ENCODE measurements around the gene SAE1.

Gene SAE1

DNA sequence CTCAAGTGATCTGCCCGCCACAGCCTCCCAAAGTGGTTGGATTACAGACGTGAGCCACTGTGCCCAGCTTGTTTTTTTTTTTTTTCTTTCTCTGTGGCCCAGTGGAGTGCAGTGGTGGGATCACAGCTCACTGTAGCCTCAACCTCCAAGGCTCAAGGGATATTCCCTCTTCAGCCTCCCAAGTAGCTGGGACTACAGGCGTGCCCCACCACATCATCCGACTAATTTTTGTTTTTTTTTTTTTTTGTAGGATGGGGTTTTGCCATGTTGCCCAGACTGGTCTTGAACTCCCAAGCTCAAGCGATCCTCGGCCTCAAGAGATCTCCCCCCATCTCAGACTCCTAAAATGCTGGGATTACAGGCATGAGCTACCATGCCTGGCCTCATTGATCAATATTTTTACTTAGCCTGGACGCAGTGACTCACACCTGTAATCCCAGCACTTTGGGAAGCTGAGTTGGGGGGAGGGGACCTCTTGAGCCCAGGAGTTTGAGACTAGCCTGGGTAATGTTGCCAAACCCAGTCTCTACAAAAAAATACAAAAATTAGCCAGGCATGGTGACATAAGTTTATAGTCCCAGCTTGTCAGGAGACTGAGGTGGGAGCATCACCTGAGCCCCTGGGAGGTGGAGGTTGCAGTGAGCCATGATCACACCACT lies 1.7 kb downstream of the SAE1 start:
- DNase-seq, result no peak
- H3K27ac ChIP-seq (ENCODE audit: low read length), result peak overlapping the region; percentile 95
- peaks cover 55% of the 10 kb centered on the region for H4K20me1 ChIP-seq (ENCODE audit: insufficient read depth, low read length)
- H3K9me3 ChIP-seq (ENCODE audit: insufficient read depth, low read length, severe bottlenecking), result no peaks in the 10 kb centered on the region
- H3K4me3 ChIP-seq (ENCODE audit: low read depth in 1 of 2, low read length in 2 of 2), result peak overlapping the region; percentile 82 to 100; a peak in 3 of 4 replicates
- peaks cover 44% of the 10 kb centered on the region for H3K4me1 ChIP-seq (ENCODE audit: insufficient read depth, low read length)
- peaks cover 70% of the 10 kb centered on the region for H3K79me2 ChIP-seq (ENCODE audit: insufficient read depth, low read length)
- H3K9ac ChIP-seq (ENCODE audit: low read depth, low read length), result peak overlapping the region; percentile 92
- peak overlapping the region; percentile 91 for H3K4me2 ChIP-seq (ENCODE audit: insufficient read depth, low read length)
- H2AFZ ChIP-seq (ENCODE audit: low read depth, low read length), result no peak overlapping the region
- TF ChIP-seq, protein P1, sequence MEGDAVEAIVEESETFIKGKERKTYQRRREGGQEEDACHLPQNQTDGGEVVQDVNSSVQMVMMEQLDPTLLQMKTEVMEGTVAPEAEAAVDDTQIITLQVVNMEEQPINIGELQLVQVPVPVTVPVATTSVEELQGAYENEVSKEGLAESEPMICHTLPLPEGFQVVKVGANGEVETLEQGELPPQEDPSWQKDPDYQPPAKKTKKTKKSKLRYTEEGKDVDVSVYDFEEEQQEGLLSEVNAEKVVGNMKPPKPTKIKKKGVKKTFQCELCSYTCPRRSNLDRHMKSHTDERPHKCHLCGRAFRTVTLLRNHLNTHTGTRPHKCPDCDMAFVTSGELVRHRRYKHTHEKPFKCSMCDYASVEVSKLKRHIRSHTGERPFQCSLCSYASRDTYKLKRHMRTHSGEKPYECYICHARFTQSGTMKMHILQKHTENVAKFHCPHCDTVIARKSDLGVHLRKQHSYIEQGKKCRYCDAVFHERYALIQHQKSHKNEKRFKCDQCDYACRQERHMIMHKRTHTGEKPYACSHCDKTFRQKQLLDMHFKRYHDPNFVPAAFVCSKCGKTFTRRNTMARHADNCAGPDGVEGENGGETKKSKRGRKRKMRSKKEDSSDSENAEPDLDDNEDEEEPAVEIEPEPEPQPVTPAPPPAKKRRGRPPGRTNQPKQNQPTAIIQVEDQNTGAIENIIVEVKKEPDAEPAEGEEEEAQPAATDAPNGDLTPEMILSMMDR (IDR thresholded peaks at IDR 0.05; ENCODE audit: borderline replicate concordance, extremely low read depth, low read length, poor library complexity, severe bottlenecking), result no peak
- no peak for TF ChIP-seq EZH2 (IDR thresholded peaks at IDR 0.05; ENCODE audit: borderline replicate concordance, low read depth, low read length, severe bottlenecking)
- peaks cover 52% of the 10 kb centered on the region for H3K36me3 ChIP-seq (ENCODE audit: insufficient read depth, low read length)
- H3K27me3 ChIP-seq (ENCODE audit: insufficient read depth, low read length, poor library complexity), result no peaks in the 10 kb centered on the region
- no peak for ATAC-seq (ENCODE audit: insufficient read depth, low read depth)

DNA sequence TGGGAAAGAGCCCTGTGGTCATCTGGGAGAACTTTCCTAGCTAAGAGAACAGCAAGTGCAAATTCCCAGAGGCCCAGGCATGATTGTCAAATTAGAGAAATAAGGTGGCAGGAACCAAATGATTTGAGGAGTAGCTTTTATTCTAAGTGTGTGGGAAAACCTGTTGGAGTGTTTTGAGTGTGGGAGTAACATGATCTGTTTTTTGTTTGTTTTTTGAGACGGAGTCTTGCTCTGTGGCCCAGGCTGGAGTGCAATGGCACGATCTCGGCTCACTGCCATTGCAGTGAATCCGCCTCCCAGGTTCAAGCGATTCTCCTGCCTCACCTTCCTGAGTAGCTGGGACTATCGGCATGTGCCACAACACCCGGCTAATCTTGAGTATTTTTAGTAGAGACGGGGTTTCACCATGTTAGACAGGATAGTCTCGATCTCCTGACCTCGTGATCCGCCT lies 2.4 kb downstream of the SAE1 start:
- ATAC-seq (ENCODE audit: insufficient read depth, low read depth), result no peak
- no peaks in the 10 kb centered on the region for H3K9me3 ChIP-seq (ENCODE audit: insufficient read depth, low read length, severe bottlenecking)
- TF ChIP-seq EZH2 (IDR thresholded peaks at IDR 0.05; ENCODE audit: borderline replicate concordance, low read depth, low read length, severe bottlenecking), result no peak
- TF ChIP-seq, protein P1 (IDR thresholded peaks at IDR 0.05; ENCODE audit: borderline replicate concordance, extremely low read depth, low read length, poor library complexity, severe bottlenecking), result no peak
- H3K79me2 ChIP-seq (ENCODE audit: insufficient read depth, low read length), result peaks cover 77% of the 10 kb centered on the region
- H3K27ac ChIP-seq (ENCODE audit: low read length), result peak overlapping the region; percentile 95
- H3K4me2 ChIP-seq (ENCODE audit: insufficient read depth, low read length), result peak overlapping the region; percentile 91
- peak overlapping the region; percentile 92 for H3K9ac ChIP-seq (ENCODE audit: low read depth, low read length)
- H4K20me1 ChIP-seq (ENCODE audit: insufficient read depth, low read length), result peaks cover 60% of the 10 kb centered on the region
- peak overlapping the region in 1 of 2 experiments; percentile 100; a peak in 3 of 4 replicates for H3K4me3 ChIP-seq (ENCODE audit: low read depth in 1 of 2, low read length in 2 of 2)
- H3K27me3 ChIP-seq (ENCODE audit: insufficient read depth, low read length, poor library complexity), result no peaks in the 10 kb centered on the region
- H3K4me1 ChIP-seq (ENCODE audit: insufficient read depth, low read length), result peaks cover 44% of the 10 kb centered on the region
- peaks cover 57% of the 10 kb centered on the region for H3K36me3 ChIP-seq (ENCODE audit: insufficient read depth, low read length)
- DNase-seq, result no peak
- no peak overlapping the region for H2AFZ ChIP-seq (ENCODE audit: low read depth, low read length)

DNA sequence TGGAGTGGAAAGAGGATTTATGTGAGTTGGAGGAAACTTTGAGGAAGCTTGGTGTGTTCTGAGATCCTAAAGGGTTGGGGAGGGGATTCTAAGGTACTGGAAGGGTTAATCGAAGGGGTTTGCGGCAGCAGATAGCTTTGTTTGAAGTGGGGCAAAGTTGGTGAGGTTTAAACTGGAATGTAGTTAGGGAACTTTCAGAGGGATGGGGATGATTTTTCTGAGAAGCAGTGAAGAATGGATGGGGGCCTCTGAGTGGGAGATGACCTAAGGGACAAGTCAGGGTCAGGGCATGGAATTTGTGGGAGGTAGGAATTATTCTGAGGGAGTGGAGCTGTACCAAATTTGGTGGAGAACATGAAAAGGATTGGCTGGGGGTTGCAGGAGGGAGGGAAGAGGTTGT lies 3.9 kb downstream of the SAE1 start:
- Histone ChIP-seq H3K4me3 (ENCODE audit: low read depth in 1 of 2, low read length in 2 of 2) (peak overlapping the region in 1 of 2 experiments; percentile 40; a peak in 2 of 4 replicates), H2AFZ (ENCODE audit: low read depth, low read length) (no peak overlapping the region), H3K27me3 (ENCODE audit: insufficient read depth, low read length, poor library complexity) (no peaks in the 10 kb centered on the region), H3K79me2 (ENCODE audit: insufficient read depth, low read length) (peaks cover 91% of the 10 kb centered on the region), H3K27ac (ENCODE audit: low read length) (0 out of 2 replicates have a peak overlapping the region, but pooled peaks have one; percentile 1), H3K9me3 (ENCODE audit: insufficient read depth, low read length, severe bottlenecking) (no peaks in the 10 kb centered on the region), H3K4me2 (ENCODE audit: insufficient read depth, low read length) (peak overlapping the region; percentile 91), H3K9ac (ENCODE audit: low read depth, low read length) (peak overlapping the region; percentile 15; the same call in 1 of the 2 replicates), H3K36me3 (ENCODE audit: insufficient read depth, low read length) (peaks cover 70% of the 10 kb centered on the region), H3K4me1 (ENCODE audit: insufficient read depth, low read length) (peaks cover 44% of the 10 kb centered on the region), H4K20me1 (ENCODE audit: insufficient read depth, low read length) (peaks cover 74% of the 10 kb centered on the region)
- DNase-seq (no peak), ATAC-seq (ENCODE audit: insufficient read depth, low read depth) (no peak)
- no peak for TF ChIP-seq EZH2 (IDR thresholded peaks at IDR 0.05; ENCODE audit: borderline replicate concordance, low read depth, low read length, severe bottlenecking)
- TF ChIP-seq, protein P1 (IDR thresholded peaks at IDR 0.05; ENCODE audit: borderline replicate concordance, extremely low read depth, low read length, poor library complexity, severe bottlenecking), result no peak

Data from DND-41 (cell line).